NCI-H1105 treated with DMSO at 0.1 percent for 48 hours (cell line): ENCODE results near the gene FEM1B.

Source experiments
- DNase-seq: peaks from one replicate; lab custom pipeline; 2025; lab: John Stamatoyannopoulos, UW

The FEM1B gene

DNA sequence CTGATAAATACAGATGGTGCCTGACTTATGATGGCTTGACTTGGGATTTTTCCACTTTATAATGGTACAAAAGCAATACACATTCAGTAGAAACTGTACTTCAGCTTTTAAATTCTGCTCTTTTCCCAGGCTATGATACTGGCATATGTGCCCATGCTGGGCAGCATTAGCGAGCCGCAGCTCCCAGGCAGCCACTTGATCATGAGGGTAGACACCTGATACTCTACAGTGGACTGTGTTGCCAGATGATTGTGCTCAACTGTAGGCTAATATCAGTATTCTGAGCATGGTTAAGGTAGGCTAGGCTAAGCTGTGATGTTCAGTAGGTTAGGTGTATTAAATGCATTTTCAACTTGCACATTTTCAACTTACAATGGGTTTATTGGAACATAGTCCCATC, 17.7 kb upstream of the FEM1B start:
- DNase-seq: no peak

DNA sequence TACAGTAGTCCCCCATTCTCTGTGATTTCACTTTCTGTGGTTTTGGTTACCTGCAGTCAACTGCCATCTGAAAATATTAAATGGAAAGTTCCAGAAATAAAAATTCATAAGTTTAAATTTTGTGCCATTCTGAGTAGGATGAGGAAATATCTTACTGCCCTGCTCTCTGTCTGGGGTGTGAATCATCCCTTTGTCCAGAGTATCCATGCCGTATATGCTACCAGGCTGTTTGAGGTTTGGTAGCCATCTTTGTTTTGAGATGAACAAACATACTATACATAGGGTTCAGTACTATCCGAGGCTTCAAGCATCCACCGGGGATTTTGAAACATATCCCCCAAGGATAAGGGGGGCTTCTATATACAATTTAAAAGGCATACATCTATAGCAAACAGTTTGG, 16.3 kb upstream of the FEM1B start:
- no peak for DNase-seq

DNA sequence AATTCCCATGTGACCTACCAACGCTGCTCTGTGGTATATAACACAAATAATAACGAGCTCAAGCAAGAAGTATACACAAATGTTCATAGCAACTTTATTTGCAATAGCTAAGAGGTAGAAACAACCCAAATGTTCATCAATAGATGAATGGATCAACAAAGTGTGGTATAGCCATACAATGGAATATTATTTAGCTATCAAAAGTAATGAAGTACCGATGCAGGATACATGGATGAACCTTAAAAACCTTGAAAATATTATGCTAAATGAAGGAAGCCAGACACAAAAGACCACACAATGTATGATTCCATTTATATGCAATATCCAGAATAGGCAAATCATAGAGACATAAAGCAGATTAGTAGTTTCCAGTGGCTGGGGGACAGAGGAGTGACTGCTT, 15.6 kb upstream of the FEM1B start:
- DNase-seq: no peak

- DNase-seq: no peak
These were observed 14.8 kb upstream of the FEM1B start for GRCh38 chr15:68262514-68263356.

GRCh38 chr15:68264282-68264681, 13.3 kb upstream of the FEM1B start:
- no peak for DNase-seq

GRCh38 chr15:68265081-68265480, 12.5 kb upstream of the FEM1B start:
- no peak for DNase-seq

- no peak for DNase-seq
These were observed 11.9 kb upstream of the FEM1B start for GRCh38 chr15:68265674-68266073.

DNA sequence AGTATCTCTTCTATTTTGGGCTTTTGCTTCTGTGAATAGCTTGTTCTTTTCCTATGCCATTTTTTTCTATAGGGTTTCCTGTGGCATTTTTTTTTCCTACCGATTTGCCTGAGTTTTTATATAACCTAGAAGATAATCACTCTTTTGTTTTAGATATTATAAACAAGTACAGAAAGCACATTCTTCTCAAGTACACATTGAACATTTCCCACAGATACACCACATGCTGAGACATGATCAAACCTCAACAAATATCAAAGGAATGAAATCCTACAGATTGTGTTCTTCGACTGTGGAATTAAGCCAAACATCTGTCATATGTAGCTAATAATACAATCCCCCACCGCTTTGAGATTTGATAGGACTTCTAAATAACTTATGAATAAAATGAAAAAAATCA, 9.1 kb upstream of the FEM1B start:
- DNase-seq: no peak

DNA sequence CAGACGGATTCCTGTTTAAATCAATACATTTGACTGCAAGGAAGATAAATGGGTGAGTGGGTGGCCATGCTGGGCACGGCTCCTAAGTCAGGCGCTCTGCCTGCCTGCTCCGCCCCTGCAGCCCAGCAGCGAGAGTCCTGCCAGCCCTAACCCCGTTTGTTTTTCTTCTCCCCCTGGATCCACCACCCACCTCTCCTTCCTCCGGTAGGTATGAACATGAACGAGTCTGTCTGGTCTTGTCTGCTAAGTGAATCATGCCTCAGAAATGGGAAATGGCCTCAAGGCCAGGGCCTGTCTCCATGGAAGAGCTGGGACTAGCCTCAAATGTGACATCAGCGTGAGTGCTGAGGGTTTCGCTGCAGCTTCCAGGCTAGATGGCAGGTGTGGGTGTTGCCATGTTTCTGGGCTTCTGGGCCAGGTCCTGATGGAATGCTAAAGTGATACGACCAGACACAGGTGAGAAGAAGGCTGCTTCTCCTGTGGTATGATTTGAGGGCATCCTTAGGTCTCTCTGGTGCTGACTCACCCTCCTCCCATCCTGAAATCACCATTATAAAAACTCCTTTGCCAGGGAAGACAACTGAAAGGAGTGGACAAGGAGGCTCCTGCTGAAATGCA, 5.6 kb upstream of the FEM1B start:
- DNase-seq: no peak

DNA sequence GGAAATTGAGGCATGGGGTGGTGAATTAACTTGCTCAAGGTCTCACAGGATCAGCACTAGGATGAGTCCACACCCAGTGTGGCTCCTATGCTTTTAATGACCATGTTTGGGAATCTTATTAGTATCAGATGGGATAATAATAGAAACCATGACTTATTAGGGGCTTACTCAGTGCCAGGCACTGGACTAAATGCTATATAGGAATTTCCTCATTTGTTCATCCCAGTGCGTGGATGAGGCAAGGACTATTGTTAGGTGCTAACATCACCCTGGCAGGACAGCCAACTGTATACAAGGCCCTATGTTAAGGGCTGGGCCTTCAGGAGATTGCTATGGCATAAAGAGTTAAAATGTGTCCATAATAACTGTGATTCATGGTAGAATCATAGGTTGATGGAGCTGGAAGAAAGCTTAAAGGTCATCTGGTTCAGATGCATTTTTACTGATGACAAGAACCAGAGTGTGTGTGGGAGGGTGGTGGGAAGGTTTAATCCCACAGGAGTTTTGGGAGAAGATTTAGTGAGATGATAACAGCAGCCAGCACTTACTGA, 4.7 kb upstream of the FEM1B start:
- no peak for DNase-seq

DNA sequence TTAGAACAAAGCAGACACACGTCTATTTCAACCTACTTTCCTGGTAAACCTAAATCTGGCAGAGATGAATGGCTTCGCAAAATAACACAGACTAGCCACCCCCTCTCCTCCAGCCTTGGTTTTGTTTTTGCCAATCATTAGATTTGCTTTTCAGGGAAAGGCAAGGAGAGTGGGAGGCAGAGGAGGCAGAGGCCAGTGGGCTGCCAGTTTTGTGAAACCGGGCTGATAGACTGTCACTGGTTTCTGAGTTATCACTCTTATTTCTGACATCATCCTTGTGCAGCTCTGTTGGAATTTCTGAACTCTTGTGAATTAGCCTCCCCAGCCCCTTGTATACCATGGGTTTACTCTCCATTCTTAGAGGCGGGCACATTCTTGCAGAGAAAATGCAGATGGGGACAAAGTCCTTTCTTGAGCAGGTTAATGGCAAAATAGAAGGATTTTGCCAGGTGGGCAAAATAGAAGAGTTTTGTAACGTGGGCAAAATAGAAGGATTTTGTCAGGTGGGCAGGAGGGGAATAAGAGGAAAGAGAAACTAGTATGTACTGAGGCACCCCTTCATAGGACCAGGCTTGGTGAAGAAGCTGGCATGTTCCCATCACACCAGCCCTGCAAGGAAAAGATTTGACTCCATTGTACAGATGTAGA, 3.2 kb upstream of the FEM1B start:
- no peak for DNase-seq

GRCh38 chr15:68275165-68275746, 2.3 kb upstream of the FEM1B start:
- DNase-seq: no peak

DNA sequence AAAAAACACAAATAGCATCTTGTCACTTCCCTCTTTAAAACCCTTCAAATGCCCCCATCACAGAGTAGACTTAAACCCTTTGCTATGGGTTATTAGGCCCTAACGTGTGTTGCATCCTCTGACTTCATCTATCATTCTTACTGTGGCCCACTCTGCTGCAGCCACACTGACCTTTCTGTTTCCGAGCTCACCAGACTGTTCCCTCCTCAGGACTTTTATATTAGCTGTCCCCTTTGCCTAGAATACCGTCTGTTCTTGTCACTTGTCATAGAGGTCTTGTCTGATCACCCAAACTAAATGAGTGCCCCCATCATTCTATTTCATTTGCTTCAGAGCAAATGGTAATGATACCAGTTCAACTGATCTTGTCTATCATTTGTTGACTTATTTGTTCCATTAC, 877 bp upstream of the FEM1B start:
- DNase-seq: no peak

GRCh38 chr15:68277131-68277602, 378 bp upstream of the FEM1B start:
- peak; percentile 85 for DNase-seq

- no peak for DNase-seq
These were observed 725 bp downstream of the FEM1B start for GRCh38 chr15:68278345-68278594.

DNA sequence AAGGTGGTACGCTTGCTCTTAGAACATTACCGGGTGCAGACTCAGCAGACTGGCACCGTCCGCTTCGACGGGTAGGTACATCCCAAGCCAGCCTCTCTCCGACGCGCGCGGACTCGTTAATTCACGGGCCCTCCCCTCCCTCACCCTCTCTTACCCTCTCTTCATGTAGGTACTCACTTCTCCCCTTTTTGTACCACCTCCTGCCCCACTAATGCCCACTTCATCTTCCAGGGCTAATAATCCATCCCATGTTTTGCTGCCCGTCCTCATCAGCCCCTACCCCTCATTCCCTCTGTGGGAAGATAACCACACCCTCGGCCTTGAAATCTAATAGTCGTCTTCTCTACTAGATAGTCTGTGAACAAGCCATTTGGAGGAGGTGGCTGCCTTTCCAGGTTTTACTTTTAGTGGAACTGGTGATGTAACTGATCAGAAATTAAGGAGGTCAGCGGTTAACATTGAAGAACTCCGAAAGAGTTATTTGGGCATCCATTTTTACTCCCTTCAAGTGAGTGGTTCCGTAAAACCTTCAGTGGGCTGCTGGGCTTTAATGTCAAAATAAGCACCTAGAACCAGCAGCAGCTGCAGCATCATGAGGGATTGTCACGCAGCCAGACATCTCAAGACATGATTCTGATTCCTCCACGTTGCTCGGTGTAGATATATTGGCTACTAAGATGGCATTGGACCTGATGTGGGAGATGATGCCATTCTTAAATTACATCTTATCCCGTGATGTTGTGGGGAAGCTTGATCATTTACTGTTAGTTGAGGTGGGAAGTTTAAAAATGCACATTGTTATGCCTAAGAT, 1.3 kb downstream of the FEM1B start:
- peak; percentile 71 for DNase-seq

- DNase-seq: no peak
These were observed 2.5 kb downstream of the FEM1B start for GRCh38 chr15:68279779-68280753.

DNA sequence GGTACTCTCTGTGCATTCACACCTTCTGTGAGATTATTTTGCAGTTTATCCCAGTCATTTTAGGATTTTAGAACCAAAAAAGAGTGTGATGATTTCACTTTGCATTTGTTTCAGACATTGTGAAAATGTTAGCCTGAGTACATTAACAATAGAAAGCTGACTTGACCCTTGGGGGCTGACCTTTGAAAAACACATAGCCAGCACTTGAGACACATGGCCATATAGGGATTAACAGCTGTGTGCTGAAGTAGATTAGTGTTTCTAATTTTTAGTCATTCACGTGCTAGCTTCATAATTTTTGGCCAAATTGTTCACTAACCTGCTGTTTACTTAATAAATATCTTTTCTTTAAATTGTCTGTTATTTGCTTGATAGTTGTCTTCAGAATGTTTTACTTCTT, 3.5 kb downstream of the FEM1B start:
- no peak for DNase-seq

- DNase-seq: no peak
These were observed 5.9 kb downstream of the FEM1B start for GRCh38 chr15:68283401-68283800.

- no peak for DNase-seq
These were observed 7.2 kb downstream of the FEM1B start for GRCh38 chr15:68284616-68285258.
